Astrocyte (in vitro differentiated cells and primary cell): Measurements from ENCODE around the gene TMEM97. TPM values are rescaled to one million over a fixed set of nuclear protein-coding genes. Genes with fewer than 3 reads are reported as not detected.

ENCODE experiments used
- DNase-seq: peaks from one replicate; pipeline ENCODE4 v3.0.0-alpha.2; 2010; ENCODE audit warnings: low read depth
- FAIRE-seq: peaks from 2 replicates; lab custom pipeline; 2011; peaks lifted over from hg19 to GRCh38; lab: Jason Lieb, UNC
- H2AFZ ChIP-seq: 2 replicates; pipeline ENCODE4 v1.6.0; 2012; ENCODE audit warnings: low read depth, low read length, inconsistent platforms
- H3K27ac ChIP-seq: 2 replicates; pipeline ENCODE4 v1.5.1; 2011; ENCODE audit warnings: low read depth, low read length, inconsistent platforms
- H3K27me3 ChIP-seq: 2 replicates; pipeline ENCODE4 v1.6.0; 2011; ENCODE audit warnings: low read length, inconsistent platforms; ENCODE audit not compliant: insufficient read depth
- H3K36me3 ChIP-seq: 2 replicates; pipeline ENCODE4 v1.5.1; 2011; ENCODE audit warnings: low read length, inconsistent platforms; ENCODE audit not compliant: insufficient read depth
- H3K4me1 ChIP-seq: 2 replicates; pipeline ENCODE4 v1.5.1; 2011; ENCODE audit warnings: low read length, inconsistent platforms; ENCODE audit not compliant: insufficient read depth
- H3K4me2 ChIP-seq: 2 replicates; pipeline ENCODE4 v1.6.0; 2012; ENCODE audit warnings: low read length, inconsistent platforms
- H3K4me3 ChIP-seq: 2 replicates; pipeline ENCODE4 v1.5.1; 2011; ENCODE audit warnings: low read depth, mild to moderate bottlenecking, low read length, inconsistent platforms; ENCODE audit not compliant: insufficient read depth
- H3K79me2 ChIP-seq: 2 replicates; pipeline ENCODE4 v1.6.0; 2012; ENCODE audit warnings: mild to moderate bottlenecking, low read length, inconsistent platforms; ENCODE audit not compliant: insufficient read depth
- H3K9ac ChIP-seq: 2 replicates; pipeline ENCODE4 v1.6.0; 2012; ENCODE audit warnings: mild to moderate bottlenecking, low read length, inconsistent platforms
- H3K9me3 ChIP-seq: 2 replicates; pipeline ENCODE4 v1.5.1; 2012; ENCODE audit warnings: low read depth, mild to moderate bottlenecking, low read length, inconsistent platforms; ENCODE audit not compliant: insufficient read depth
- H4K20me1 ChIP-seq: 2 replicates; pipeline ENCODE4 v1.6.0; 2012; ENCODE audit warnings: low read length, inconsistent platforms; ENCODE audit not compliant: insufficient read depth
- H3K27ac Mint-ChIP-seq: one replicate; pipeline ENCODE4 v1.8.0; 2021; ENCODE audit warnings: mild to moderate bottlenecking, mixed read lengths; ENCODE audit not compliant: unreplicated experiment
- H3K27me3 Mint-ChIP-seq: one replicate; pipeline ENCODE4 v1.8.0; 2021; ENCODE audit warnings: low read depth, mixed read lengths; ENCODE audit not compliant: unreplicated experiment
- H3K36me3 Mint-ChIP-seq: one replicate; pipeline ENCODE4 v1.8.0; 2021; ENCODE audit warnings: low read depth, mixed read lengths; ENCODE audit not compliant: unreplicated experiment
- H3K4me1 Mint-ChIP-seq: one replicate; pipeline ENCODE4 v1.8.0; 2021; ENCODE audit warnings: low read depth, mixed read lengths; ENCODE audit not compliant: unreplicated experiment
- H3K4me3 Mint-ChIP-seq: one replicate; pipeline ENCODE4 v1.8.0; 2021; ENCODE audit warnings: mild to moderate bottlenecking, moderate library complexity, mixed read lengths; ENCODE audit not compliant: unreplicated experiment
- H3K9me3 Mint-ChIP-seq: one replicate; pipeline ENCODE4 v1.8.0; 2021; ENCODE audit warnings: mild to moderate bottlenecking, mixed read lengths; ENCODE audit not compliant: unreplicated experiment
- CTCF ChIP-seq: IDR thresholded peaks from 2 replicates; pipeline ENCODE4 v1.5.1; 2011; ENCODE audit warnings: low read depth, mild to moderate bottlenecking, inconsistent platforms, low read length, moderate library complexity; ENCODE audit not compliant: insufficient read depth
- EZH2 ChIP-seq: IDR thresholded peaks from 2 replicates; pipeline ENCODE4 v1.6.1; 2012; ENCODE audit warnings: mild to moderate bottlenecking, low read length, inconsistent platforms; ENCODE audit not compliant: insufficient read depth
- total RNA-seq: library from RNA; stranded (reverse); gene quantifications from 2 replicates; pipeline ENCODE4 v1.2.1, GENCODE V29; 2021

TMEM97 gene
- total RNA-seq, 1 donor from 2014 or later = 20.4 TPM

- H3K9me3 ChIP-seq = no peaks in the 10 kb centered on the region
- no peaks in the 10 kb centered on the region for H4K20me1 ChIP-seq
- H3K27ac Mint-ChIP-seq = no peak overlapping the region
- no peaks in the 10 kb centered on the region for H3K79me2 ChIP-seq
- TF ChIP-seq CTCF = no peak
- TF ChIP-seq EZH2 = no peak
- no peaks in the 10 kb centered on the region for H3K36me3 ChIP-seq
- H3K4me2 ChIP-seq = no peak overlapping the region
- H3K27me3 Mint-ChIP-seq = peaks cover 3% of the 10 kb centered on the region
- H3K4me1 ChIP-seq = no peaks in the 10 kb centered on the region
- no peak overlapping the region for H3K27ac ChIP-seq
- H3K27me3 ChIP-seq = peaks cover 13% of the 10 kb centered on the region
- no peak for FAIRE-seq
- no peak overlapping the region for H3K4me3 ChIP-seq
- no peaks in the 10 kb centered on the region for H3K36me3 Mint-ChIP-seq
- no peaks in the 10 kb centered on the region for H3K4me1 Mint-ChIP-seq
- H3K9me3 Mint-ChIP-seq = no peaks in the 10 kb centered on the region
- H3K4me3 Mint-ChIP-seq = no peak overlapping the region
- no peak for DNase-seq
- H3K9ac ChIP-seq = no peak overlapping the region
- H2AFZ ChIP-seq = no peak overlapping the region
Measured at GRCh38 chr17:28293994-28294393, 25.0 kb upstream of the TMEM97 start.

- H3K4me2 ChIP-seq = no peak overlapping the region
- FAIRE-seq (no peak), DNase-seq (no peak)
- H3K27me3 ChIP-seq = peaks cover 13% of the 10 kb centered on the region
- H3K36me3 ChIP-seq = no peaks in the 10 kb centered on the region
- H3K27me3 Mint-ChIP-seq = peaks cover 3% of the 10 kb centered on the region
- no peak overlapping the region for H3K27ac Mint-ChIP-seq
- H3K9me3 Mint-ChIP-seq = no peaks in the 10 kb centered on the region
- no peaks in the 10 kb centered on the region for H3K4me1 Mint-ChIP-seq
- H3K79me2 ChIP-seq = no peaks in the 10 kb centered on the region
- H3K4me3 ChIP-seq = no peak overlapping the region
- TF ChIP-seq CTCF (no peak), EZH2 (no peak)
- no peak overlapping the region for H3K4me3 Mint-ChIP-seq
- H3K27ac ChIP-seq = no peak overlapping the region
- no peaks in the 10 kb centered on the region for H3K36me3 Mint-ChIP-seq
- no peaks in the 10 kb centered on the region for H4K20me1 ChIP-seq
- H3K4me1 ChIP-seq = no peaks in the 10 kb centered on the region
- no peak overlapping the region for H2AFZ ChIP-seq
- H3K9ac ChIP-seq = no peak overlapping the region
- no peaks in the 10 kb centered on the region for H3K9me3 ChIP-seq
Measured at GRCh38 chr17:28295677-28296578, 23.1 kb upstream of the TMEM97 start.

- FAIRE-seq (no peak), DNase-seq (no peak)
- no peaks in the 10 kb centered on the region for H4K20me1 ChIP-seq
- no peak overlapping the region for H3K27ac Mint-ChIP-seq
- H3K27ac ChIP-seq = no peak overlapping the region
- no peaks in the 10 kb centered on the region for H3K4me1 Mint-ChIP-seq
- H3K4me3 ChIP-seq = no peak overlapping the region
- no peak overlapping the region for H3K4me3 Mint-ChIP-seq
- H3K9me3 Mint-ChIP-seq = no peaks in the 10 kb centered on the region
- no peaks in the 10 kb centered on the region for H3K36me3 ChIP-seq
- H2AFZ ChIP-seq = no peak overlapping the region
- H3K27me3 Mint-ChIP-seq = peaks cover 3% of the 10 kb centered on the region
- H3K27me3 ChIP-seq = peaks cover 9% of the 10 kb centered on the region
- no peaks in the 10 kb centered on the region for H3K9me3 ChIP-seq
- H3K4me1 ChIP-seq = no peaks in the 10 kb centered on the region
- H3K79me2 ChIP-seq = no peaks in the 10 kb centered on the region
- no peak overlapping the region for H3K4me2 ChIP-seq
- no peak overlapping the region for H3K9ac ChIP-seq
- H3K36me3 Mint-ChIP-seq = no peaks in the 10 kb centered on the region
- no peak for TF ChIP-seq CTCF
- TF ChIP-seq EZH2 = no peak
Measured at GRCh38 chr17:28298449-28298848, 20.6 kb upstream of the TMEM97 start.
